GM21515 (cell line): Measurements from ENCODE around the gene ITGA2B.
A peak's percentile ranks its signal among the peaks of the same experiment; 100 is the strongest.

ENCODE experiments used
- ATAC-seq: cut with Tn5 transposase; IDR thresholded peaks from one replicate; pipeline ENCODE4 v1.9.1; 2021; ENCODE audit not compliant: unreplicated experiment

Gene ITGA2B

GRCh38 chr17:44389281-44389680 lies at the start of gene ITGA2B:
Gene ITGA2B (minus strand): TSS chr17:44389649. CDS start chr17:44389473, 176 bp downstream.
- no peak for ATAC-seq

DNA sequence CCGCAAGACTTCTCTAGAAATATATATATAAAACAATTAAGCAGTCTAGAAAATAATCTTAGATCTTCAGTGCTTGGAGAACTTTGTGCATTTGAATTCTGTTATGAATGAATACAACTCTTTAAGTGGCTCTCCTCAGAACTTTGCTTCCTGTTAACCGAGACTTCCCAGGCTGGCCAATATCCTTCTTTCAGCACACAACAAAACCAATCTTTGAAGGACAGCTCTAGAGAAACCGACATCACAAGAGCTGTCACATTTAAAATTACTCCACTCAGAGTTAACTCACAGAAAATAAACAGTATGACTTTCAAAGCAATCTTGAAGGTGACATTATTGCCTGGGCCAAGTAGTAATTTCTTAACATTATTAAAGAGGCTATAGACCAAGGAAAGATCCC lies 49.7 kb upstream of the ITGA2B start:
- ATAC-seq, result no peak

DNA sequence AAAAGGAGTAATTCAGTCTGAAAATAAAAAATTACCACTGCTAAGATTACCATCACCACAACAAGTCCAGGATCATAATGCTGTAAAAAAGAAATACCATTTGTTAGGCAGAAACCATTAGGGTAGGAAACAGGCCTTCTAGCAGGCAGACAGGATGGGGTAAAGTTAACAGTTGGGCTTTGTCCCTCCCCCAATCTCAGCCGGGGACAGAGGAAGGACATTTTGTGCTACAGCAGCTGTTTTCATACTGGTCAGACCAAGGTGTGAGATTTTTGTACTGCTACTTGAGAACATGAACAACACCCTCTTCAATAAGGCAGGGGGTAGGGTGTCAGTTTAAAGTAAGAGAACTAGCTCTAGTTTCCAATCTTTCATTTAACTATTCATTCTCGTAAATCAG lies 49.2 kb upstream of the ITGA2B start:
- no peak for ATAC-seq

- ATAC-seq, result no peak
Observed at GRCh38 chr17:44436336-44436735, 46.9 kb upstream of the ITGA2B start.

DNA sequence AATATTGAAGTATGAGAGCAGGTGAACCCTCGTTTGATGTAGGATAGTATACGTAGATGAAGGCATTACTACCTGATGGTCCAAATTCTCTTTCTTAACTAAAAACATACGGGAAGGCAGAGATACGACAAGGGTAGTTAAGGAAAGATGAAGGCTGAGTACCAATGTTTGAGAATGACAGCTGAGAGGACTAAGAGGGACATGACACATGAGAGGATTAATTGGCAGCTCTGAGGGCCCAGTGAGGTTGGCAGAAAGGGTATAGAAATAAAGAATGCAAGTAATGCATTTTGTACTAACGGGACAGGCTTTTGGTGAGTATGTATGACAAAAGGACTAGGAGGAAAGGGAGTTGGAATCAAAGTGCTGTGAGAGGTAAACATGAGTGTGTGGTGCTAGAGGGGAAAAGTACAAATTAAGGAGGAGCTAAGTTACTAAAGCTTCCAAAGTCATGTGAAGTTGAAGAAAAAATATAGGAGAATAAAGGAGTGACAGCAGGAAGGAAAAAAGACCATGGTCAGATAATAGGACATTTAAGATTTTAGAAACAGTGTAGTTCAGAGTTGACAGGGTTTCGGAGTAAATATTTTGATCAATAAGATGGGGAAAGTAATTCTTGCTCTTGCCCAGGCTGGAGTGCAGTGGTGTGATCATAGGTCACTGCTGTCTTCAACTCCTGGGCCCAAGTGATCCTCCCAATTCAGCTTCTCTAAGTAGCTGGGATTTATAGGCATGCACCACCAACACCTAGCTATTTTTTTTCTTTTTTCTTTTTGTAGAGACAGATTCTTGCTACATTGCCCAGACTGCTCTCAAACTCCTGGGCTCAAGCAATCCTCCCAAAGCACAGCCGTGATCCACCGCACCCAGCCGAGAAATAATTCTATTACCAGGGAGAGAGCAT lies 43.1 kb upstream of the ITGA2B start:
- ATAC-seq, result no peak

DNA sequence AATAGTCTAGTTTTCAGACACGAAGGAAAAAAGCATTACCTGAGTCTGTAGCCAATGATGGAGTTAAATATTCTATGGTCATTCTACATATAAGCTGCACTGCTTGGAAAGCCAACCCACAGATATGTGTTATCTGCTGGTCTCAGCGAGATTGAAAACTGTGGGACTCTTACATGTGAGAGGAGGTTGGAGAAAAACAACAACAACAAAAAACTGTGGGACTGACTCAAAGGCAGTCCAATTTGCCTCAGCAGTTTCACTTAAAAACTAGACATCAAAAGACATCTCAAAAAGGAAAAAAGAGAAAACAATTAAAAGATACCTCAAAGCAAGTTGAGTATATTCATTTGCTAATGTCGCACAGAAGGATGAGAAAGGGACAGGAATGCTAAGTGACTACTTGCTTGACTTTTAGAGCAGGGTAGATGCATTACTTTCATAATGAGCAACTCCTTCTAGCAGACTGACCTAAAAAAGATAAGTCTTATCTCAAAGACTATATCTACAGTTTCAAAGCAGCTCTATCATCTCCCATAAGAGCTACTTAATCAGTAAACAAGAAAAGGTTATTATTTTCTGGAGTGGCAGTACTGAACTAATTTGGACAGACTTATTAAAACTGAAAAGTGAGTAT lies 35.5 kb upstream of the ITGA2B start:
- ATAC-seq, result no peak

GRCh38 chr17:44417553-44417952 lies 28.1 kb upstream of the ITGA2B start:
- ATAC-seq, result no peak

DNA sequence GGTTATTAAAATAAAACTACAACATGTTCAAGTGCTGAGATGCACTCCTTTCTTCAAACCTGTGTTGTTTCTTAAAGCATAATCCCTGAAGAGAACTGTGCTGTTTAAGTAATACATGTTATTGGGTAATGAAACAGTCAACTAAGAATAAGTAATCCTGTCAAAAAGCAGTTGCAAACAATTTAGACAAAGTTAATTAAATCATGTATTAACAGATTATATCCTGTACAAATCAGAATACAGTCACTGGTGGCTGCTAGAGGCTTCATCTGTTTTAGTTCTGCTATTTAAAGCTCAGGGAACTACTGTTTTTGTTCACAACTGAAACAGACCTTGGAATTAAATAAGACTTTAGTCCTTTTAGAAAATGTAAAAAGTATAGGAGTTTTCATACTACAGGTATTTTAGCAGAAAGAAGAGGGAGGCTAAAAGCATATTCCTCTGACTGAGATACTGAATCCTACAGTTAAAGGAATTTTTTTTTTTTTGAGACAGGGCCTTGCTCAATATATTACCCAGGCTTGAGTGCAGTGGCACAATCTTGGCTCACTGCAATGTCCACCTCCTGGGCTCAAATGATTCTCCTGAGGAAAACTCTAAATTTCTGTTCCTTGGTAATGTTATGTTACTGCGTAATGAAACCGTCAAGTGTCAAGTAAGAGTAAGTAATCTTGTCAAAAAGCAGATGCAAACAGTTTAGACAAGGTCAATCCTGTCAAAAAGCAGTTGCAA lies 27.3 kb upstream of the ITGA2B start:
- ATAC-seq, result no peak

- ATAC-seq, result no peak
Observed at GRCh38 chr17:44414394-44415155, 25.1 kb upstream of the ITGA2B start.

DNA sequence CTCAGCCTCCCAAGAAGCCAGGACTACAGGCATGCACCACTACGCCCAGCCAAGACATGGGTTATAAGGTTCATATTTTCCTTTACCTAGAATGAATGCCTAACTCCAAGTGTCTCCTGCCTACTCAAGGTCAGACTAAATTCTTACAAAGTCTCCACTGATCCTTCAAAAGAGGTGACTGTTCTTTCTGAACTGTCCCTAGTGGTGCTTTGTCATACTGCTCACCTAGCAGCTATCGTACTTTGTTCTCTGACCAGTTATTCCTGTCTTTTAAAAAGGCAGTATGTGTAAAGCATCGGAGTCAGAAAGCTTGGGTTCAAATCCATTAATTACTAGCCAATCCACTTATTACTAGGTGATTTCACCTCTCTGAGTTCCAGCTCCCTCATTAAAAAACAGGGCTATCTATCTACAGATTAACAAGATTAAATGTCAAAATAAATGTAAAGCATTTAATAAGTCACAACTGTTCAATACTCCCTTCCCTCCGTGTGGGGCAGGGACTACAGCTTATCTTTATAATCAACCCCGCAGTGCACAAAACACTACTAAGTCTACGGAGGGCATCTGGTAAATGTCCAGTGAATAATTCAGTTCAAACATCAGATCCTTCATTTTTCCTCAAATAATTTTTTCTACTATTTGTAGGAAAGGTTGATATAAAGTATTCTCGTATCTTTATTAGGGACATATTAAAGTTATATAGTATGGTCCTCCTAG lies 20.0 kb upstream of the ITGA2B start:
- no peak for ATAC-seq

DNA sequence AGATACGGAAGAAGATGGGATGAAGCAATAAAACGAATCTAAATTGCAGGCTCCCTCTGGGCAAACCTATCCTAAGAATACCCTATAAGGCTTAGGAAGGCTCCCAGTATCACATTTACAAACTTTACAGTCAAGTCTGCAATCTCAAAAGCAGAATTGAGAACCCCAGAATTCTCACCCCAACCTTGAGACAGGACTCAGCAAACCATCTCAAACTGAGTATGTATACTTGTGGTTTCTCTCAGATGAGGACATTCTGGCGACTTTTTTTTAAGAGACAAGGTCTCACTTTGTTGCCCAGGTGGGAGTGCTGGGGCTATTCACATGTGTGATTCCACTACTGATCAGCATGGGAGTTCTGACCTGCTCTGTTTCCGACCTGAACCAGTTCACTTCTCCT lies 19.3 kb upstream of the ITGA2B start:
- ATAC-seq, result no peak

DNA sequence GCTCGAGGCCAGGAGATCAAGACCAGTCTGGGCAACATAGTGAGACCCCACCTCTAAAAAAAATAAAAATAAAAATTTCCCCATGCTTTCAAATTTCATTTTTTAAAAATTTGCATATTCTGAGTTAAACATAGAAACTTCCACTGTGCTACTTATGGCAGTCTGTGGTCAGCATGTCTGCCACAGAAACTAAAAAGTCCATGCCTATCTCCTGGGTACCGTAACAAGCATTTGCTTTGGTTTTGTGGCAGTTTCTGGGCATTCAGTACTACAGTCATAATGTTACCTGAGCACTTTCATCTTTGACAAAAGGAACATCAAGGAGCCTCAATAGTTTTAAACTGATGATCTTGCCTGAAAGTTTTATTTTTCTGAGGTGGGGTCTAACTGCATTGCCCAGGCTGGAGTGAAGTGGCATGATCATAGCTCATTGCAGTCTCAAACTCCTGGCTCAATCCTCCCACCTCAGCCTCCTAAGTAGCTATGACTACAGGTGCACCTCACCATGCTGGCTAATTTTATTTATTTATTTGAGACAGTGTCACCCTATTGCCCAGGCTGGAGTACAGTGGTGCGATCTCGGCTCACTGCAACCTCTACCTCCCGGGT lies 13.2 kb upstream of the ITGA2B start:
- ATAC-seq, result peak; percentile 62

- ATAC-seq, result no peak
Observed at GRCh38 chr17:44400226-44400847, 10.9 kb upstream of the ITGA2B start.

DNA sequence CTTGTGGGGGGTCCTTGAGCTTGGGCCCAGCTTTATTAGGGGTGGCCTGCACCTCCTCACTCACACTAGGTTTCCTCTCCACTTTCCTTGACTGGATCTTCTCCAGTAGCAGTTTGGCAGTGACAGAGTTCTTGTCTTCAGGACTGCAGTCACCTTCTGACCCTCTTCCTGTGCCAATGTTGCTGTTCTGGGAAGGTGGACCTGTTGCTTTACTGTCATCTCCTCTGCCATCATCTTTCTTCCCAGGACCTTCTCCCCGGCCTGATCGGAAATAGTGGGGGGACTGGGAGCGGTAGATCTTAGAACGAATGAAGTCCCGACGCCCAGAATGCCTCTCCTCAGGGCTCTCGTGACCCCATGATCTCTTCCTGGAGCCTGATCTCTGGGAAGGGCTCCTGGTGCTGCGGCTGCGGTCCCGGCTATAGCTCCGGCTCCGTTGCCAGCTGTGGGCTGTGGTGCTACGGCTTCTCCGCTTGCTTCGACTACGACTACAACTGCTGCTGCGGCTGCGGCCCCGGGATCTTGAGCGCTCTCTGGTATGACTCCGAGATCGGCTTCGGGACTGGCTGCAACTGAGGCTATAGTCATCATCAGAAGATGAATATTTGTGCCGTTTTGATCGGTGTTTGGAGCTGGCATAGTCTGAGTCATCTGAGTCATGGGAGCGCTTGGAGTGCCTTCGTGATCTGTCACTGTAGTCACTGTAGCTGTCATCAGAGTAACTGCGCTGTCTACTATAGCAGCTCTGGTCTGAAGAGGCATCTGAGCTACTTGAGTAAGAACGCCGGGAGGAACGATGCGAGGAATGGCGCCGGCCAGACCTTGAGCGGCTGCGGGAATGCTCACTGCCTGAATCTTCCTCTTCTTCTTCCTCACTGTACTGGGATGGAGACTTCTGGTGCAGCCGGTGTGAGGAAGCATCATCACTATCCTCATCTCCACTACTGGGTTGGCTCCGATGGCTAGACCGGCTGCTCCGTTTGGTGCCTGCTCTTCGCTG lies 9.5 kb upstream of the ITGA2B start:
- no peak for ATAC-seq

- no peak for ATAC-seq
Observed at GRCh38 chr17:44397479-44398440, 8.3 kb upstream of the ITGA2B start.

DNA sequence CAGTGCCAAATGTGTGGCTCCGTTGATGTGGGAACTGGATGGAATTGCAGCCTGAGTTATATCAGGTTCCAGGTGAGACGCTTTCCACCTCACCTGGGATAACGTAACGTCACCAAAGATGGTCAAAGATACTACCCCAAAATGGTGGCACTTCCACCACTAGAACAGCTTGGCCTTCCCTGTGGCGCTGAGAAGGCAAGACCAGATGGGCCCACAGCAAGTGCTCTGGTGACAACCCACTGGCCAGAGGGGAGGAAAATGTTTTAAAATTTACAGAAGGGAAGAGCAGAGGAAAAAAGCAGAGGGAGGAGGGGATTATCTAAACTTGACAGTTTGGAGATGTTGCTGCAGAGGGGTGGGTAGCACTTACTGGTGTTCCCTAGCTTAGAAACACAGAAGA lies 7.5 kb upstream of the ITGA2B start:
- no peak for ATAC-seq

GRCh38 chr17:44394833-44395232 lies 5.4 kb upstream of the ITGA2B start:
- ATAC-seq, result no peak
